Activated CD4-positive, CD25-positive, alpha-beta regulatory T cell treated with anti-CD3 and anti-CD28 coated beads, Interleukin-2, amount 50 U/mL, for 24 hours (primary cell): Measurements from ENCODE around the gene PRG3.
"Not testable (repeated sequence)": the region's sequence is repeated elsewhere in the genome, so short reads cannot be mapped to it uniquely, and the experiment has no call there.

Experiments
- ATAC-seq, 2 donors: fragments of 150-1000 bp; cut with Tn5 transposase; one replicate each; pipeline ENCODE4 v1.10.0; 2021; ENCODE audit warnings: mild to moderate bottlenecking in 1 of 2, moderate library complexity in 1 of 2

Gene PRG3

DNA sequence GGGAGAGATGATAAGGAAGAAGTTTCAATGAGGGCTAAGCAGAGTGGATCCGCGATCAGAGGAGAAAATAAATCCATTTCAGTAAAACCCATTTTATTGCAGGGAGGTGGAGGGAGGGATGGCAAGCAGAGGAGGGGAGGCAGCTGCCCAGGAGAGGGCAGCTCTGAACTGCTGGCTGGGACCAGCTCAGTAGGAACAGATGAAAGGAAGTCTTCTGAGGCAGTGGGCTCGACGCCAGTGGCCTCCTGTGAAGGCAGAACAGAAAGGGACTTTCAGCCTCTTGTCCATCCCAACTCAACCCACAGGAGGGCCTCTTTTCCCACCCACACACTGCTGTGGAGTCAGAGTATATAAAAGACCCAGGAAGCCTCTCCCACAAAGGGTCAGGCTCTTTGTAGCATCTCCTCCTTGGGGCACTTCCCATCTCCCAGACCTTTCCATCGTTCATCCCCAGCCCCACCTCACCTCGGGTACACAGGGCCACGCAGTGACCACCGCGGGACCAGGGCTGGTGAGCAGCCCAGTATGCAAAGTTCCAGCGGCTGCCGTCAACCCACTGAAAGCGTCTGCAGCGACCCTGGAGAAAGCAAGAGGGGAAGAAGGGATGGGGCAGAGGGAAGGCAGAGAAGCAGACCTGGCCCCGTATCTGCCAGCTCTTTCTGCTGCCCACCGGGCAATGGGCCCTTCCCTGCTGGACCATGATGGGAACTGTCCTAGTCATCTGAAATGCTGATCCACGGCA lies 6.5 kb upstream of the PRG3 start:
- ATAC-seq, result no peak

DNA sequence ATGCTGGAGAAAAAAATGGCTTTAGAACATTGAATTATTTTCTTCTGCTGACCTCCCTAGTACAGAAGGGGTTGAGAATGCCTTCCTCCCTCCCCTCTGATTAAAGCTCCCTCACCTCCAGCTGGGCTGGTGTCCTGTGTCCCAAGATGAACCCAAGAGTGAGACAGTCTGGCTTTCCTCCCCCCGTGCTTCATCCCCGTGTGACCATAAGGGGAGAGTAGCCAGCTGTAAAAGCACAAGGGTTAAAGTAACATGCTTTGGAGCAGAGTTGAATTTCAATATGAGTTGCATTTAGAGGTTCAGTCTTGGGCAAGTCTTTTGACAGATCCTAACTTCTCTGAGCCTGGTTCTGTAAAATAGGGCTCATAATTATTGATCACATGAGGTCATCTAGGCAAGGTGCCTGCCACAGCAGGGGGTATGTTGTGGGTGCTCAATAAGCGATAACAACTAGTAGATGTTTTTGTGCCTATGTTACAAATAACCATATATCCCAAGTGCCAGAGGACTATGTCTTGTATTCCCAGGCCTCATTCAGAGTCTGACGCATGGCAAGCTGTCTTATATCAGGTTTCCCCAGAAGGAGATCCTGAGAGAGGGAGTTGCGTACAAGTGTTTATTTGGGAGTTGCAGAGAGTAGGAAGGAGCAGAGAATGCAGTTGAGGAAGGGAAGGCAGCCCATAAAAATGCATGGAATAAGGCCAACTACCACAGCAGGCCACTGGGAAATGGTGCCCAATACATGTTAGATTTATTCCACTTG lies 5.4 kb upstream of the PRG3 start:
- ATAC-seq, result no peak

GRCh38 chr11:57379732-57380131 lies 1.2 kb downstream of the PRG3 start:
- ATAC-seq, result no peak

- ATAC-seq, result no peak
These were observed 2.8 kb downstream of the PRG3 start for GRCh38 chr11:57378186-57378585.

- no peak for ATAC-seq
These were observed 3.8 kb downstream of the PRG3 start for GRCh38 chr11:57377107-57377506.

DNA sequence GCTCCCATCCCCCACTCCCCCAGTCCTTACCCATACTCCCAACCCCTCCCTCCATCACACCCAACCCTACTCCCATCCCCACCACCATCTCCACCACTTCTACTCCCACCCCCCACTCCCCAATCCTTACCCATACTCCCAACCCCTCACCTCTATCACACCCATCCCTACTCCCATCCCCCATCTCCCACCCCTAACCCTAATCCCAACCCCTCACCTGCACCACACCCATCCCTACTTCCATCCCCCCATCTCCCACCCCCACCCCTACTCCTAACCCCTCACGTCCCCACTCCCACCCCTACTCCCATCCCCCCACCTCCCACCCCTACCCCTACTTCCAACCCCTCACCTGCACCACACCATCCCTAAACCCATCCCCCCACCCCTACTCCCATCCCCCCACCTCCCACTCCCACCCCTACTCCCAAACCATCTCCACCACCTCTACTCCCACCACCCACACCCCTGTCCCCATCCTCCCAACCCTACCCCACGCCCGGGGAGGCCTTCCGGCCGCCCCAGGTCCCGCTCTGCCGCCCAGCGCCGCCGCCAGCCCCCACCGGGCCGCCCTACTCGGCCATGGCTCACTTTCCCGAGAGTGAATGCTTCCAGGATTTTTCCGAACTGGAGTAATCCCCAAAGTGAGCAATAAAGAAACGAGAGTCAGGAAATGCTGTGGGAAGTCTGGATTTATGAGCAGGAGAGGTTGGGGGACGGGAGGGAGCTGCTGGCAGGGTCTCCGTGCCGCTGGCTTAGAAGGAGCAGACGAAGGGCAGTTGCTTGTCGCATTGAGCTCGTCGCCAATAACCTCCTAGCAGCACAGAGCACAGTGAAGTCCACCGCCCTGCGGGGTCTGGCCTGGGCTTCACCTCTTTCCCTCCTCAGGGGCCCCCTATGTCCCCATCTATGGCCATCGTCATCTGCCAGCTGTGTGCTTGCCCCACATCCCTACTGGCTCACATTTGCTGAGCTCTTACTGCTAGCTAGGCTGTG lies 4.6 kb downstream of the PRG3 start:
- ATAC-seq, result no peak

- ATAC-seq, result no peak
These were observed 5.5 kb downstream of the PRG3 start for GRCh38 chr11:57375490-57375889.

DNA sequence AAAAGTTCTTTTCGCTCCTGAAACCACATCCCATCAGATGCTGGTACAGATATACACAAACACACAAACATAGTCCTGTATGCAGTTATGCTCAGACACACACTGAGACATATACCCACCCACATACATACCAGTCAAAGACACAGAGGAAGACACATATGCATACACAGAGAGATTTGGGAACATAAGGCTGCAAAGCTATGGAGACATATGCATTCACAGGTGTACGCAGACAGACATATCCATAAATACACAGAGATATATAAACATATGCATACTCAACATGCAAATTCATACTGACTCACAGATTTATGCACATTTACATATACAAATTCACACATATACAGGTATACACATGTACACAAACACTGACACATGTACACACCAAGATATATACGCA lies 6.0 kb downstream of the PRG3 start:
- no peak for ATAC-seq

- no peak for ATAC-seq
These were observed 7.8 kb downstream of the PRG3 start for GRCh38 chr11:57373146-57373545.

DNA sequence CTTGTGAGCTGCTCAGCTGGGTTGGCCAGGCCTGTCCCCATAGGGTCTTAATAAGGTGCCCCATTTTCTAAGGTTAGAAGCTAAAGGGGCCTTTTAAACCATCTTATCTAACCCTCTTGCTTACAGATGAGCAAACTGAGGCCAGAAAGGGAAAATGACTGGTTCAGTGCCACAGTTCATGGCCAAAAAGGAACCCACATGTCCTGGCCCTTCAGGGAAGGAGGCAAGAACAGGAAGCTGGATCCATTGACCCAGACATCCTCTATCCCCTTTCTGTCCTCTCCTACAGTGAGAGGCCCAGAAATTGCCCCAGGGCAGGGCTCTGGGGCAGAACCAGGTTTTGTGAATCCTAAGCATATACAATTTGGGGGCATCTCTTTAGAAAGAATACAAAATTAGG lies 10.0 kb downstream of the PRG3 start:
- no peak for ATAC-seq

GRCh38 chr11:57370251-57370650 lies 10.7 kb downstream of the PRG3 start:
- no peak for ATAC-seq

GRCh38 chr11:57368845-57369232 lies 12.1 kb downstream of the PRG3 start:
- ATAC-seq, result no peak

DNA sequence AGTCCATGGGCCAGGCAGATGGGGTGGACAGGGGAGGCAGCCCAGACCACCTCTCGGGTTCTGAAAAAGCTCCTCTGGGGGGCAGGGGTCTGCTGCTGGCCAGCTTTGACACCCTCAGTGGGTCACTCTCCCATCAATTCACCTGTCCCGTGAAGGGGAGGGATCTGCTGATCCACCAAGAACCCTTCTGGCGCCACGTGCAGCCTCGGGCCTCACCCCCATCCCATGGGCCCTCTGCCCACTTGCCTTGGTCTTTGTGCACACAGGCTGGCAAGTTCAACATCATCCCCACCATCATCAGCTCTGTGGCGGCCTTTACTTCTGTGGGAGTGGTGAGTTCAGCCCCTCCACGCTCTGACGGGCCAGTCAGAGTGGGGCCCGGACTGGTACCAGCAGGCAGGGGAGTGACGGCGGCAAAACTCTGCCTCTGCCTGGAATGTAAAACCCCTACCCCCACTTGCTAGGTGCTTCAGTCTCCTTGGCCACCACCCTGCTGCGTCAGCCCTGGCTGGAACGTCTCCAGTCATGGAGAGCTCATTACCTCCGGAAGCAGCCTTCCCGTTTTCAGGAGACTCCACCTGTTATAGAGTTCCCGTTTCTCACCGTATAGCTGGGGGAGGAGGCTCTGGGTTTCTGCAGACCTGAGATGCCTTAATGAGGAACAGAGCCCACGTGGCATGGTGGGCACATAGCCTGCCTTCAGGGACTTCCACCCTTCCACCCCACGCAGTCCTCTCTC lies 12.7 kb downstream of the PRG3 start:
- ATAC-seq, result no peak

- ATAC-seq, result no peak
These were observed 15.9 kb downstream of the PRG3 start for GRCh38 chr11:57364851-57365660.

DNA sequence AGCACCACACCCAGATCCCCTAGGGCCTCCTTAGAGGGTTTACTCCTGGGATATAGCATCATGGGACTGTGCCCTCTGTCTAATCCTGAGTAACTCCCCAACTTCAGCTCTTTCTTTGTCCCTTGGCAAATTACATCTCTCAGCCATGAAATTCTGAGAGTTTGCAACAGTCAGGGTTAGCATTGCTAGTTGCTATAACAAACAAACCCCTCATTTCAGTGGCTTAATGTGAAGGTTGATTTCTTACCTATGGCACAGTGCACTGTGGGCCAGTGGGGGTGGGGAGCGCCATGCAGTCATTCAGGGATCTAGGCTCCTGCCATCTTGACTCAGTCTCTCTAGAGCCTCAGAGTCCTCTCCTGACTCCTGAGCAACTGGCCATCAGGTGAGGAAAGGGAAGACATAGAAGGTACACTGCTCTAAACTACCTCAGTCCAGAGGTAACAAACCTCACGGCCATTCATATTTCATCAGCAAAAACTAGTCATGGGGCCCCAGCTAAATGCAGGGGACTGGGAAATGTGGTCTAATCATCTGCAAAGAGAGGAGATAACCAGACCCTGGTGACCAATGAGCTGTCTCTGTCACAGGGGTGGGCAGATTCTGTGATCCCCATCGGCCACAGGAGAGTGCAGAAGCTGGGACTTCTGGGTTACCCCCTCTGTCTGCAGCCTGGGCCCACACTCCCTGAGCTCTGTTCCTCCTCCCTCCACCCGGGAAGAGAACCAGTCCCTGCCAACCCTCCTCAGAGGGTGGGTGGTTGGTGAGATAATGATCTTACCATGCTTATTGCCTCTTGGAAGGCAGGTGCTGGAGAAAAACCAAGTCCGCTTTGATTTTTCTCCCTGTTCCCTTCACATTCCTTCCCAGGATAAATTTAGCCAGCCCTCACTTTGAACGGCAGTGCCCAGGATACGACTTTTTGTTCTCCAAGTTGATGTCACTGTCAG lies 17.5 kb downstream of the PRG3 start:
- ATAC-seq, result no peak

DNA sequence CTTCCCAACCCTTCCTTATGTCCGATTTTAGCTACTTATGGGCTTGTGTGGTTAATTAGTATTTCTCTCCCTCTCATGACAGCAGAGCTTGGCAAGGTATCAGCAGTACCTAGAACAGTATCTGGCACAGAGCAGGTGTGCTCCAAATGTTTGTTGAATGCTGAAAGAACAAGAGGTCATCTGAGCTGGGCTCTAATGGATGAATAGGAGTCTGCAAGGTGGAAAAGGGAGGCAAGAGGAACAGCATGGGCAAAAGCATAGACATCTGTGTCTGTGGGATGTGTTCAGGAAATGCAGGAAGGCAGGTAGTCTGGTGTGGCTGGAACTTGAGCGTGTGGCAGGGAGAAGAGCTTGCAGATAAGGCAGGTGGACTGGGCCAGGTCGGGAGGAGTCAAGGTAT lies 19.0 kb downstream of the PRG3 start:
- no peak for ATAC-seq

DNA sequence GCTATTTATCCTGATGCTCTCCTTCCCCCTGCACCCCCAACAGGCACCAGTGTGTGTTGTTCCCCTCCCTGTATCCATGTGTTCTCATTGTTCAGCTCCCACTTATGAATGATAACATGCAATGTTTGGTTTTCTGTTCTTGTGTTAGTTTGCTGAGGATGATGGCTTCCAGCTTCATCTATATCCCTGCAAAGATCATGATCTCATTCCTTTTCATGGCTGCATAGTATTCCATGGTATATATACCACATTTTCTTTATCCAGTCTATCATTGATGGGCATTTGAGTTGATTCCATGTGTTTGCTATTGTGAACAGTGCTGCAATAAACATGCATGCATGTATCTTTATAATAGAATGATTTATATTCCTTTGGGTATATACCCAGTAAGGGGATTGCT lies 19.5 kb downstream of the PRG3 start:
- ATAC-seq, result not testable (repeated sequence)

GRCh38 chr11:57360991-57361390 lies 20.0 kb downstream of the PRG3 start:
- no peak for ATAC-seq

DNA sequence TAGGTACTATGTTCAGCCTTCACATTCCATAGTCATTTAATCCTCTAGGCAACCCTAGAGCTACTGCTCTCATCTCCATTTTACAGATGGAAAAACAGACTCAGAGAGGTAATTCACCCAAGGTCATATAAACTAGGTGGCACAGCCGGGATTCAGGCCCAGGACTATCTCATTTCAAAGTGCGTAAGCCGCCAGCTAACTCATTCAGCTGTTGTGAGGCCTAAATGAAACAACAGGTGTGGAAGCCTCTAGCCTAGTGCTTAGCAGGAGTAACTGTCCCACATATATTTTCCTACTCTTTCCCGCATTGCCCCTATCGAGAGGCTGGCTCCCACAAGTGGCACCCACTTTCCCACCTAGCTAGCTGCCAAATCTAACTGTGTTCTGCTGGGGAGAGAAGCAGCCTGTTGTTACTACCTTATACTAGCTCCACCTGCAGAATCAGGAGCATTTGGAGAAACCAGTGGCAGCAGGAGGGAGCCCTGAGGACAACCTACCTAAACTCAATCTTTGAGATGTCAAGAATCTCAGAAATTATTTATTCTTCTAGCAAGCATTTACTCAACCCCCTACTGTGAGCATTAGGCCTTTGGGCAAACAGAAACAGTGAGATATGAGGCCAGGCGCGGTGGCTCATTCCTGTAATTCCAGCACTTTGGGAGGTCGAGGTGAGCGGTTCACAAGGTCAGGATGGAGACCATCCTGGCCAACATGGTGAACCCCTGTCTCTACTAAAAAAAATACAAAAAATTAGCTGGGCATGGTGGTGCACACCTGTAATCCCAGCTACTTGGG lies 20.9 kb downstream of the PRG3 start:
- no peak for ATAC-seq

- no peak for ATAC-seq
These were observed 21.6 kb downstream of the PRG3 start for GRCh38 chr11:57359396-57359795.
